Hepatic stellate cell (primary cell): ENCODE data around the gene SSX2IP.
"Not testable (repeated sequence)": the region's sequence is repeated elsewhere in the genome, so short reads cannot be mapped to it uniquely, and the experiment has no call there.

Experiments
- DNase-seq: peaks from one replicate; pipeline ENCODE4 v3.0.0; 2011; ENCODE audit warnings: low spot score

Gene SSX2IP

GRCh38 chr1:84615790-84616189, 74.5 kb downstream of the SSX2IP start:
- no peak for DNase-seq

GRCh38 chr1:84613887-84614286, 76.4 kb downstream of the SSX2IP start:
- no peak for DNase-seq

GRCh38 chr1:84613026-84613425, 77.2 kb downstream of the SSX2IP start:
- no peak for DNase-seq

GRCh38 chr1:84611796-84612195, 78.5 kb downstream of the SSX2IP start:
- no peak for DNase-seq

GRCh38 chr1:84611091-84611490, 79.2 kb downstream of the SSX2IP start:
- no peak for DNase-seq

GRCh38 chr1:84606977-84607376, 83.3 kb downstream of the SSX2IP start:
- no peak for DNase-seq

GRCh38 chr1:84605157-84605556, 85.1 kb downstream of the SSX2IP start:
- no peak for DNase-seq

GRCh38 chr1:84603941-84604830, 86.1 kb downstream of the SSX2IP start:
- peak; percentile 54 for DNase-seq

GRCh38 chr1:84603223-84603622, 87.0 kb downstream of the SSX2IP start:
- no peak for DNase-seq

- no peak for DNase-seq
Observed at GRCh38 chr1:84600796-84601195, 89.5 kb downstream of the SSX2IP start.

GRCh38 chr1:84598846-84599741, 91.2 kb downstream of the SSX2IP start:
- peak; percentile 43 for DNase-seq

GRCh38 chr1:84598418-84598817, 91.8 kb downstream of the SSX2IP start:
- no peak for DNase-seq

GRCh38 chr1:84597011-84597410, 93.2 kb downstream of the SSX2IP start:
- no peak for DNase-seq

GRCh38 chr1:84594959-84595358, 95.3 kb downstream of the SSX2IP start:
- DNase-seq = not testable (repeated sequence)
